ENCODE results near the gene AGAP3.

The AGAP3 gene

DNA sequence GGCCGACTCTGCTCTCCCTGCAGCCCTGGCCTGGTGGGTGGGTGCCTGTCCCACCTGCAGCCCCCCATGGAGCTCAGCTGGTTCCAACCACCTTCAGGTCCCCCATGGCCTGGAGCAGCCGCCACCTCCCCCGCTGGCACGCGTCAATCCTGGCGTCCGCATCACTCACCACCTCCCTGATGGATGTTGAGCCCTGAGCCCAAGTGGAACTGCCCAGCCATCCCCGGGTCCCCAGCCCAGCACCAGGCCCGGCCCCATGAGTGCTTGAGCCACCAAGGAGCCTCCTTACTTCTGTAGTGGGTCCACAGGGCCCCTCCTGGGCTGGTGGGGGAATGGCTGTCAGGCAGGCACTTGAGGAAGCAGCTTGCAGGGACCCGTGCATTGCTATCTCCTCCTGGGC lies 14.6 kb downstream of the AGAP3 start:
- TF ChIP-seq SIN3A (IDR thresholded peaks at IDR 0.05; ENCODE audit: borderline replicate concordance, insufficient read depth, low read length), result no peak
- no peak for TF ChIP-seq POLR2AphosphoS5 (IDR thresholded peaks at IDR 0.05; ENCODE audit: low read depth, low read length)
- TF ChIP-seq, protein P1, sequence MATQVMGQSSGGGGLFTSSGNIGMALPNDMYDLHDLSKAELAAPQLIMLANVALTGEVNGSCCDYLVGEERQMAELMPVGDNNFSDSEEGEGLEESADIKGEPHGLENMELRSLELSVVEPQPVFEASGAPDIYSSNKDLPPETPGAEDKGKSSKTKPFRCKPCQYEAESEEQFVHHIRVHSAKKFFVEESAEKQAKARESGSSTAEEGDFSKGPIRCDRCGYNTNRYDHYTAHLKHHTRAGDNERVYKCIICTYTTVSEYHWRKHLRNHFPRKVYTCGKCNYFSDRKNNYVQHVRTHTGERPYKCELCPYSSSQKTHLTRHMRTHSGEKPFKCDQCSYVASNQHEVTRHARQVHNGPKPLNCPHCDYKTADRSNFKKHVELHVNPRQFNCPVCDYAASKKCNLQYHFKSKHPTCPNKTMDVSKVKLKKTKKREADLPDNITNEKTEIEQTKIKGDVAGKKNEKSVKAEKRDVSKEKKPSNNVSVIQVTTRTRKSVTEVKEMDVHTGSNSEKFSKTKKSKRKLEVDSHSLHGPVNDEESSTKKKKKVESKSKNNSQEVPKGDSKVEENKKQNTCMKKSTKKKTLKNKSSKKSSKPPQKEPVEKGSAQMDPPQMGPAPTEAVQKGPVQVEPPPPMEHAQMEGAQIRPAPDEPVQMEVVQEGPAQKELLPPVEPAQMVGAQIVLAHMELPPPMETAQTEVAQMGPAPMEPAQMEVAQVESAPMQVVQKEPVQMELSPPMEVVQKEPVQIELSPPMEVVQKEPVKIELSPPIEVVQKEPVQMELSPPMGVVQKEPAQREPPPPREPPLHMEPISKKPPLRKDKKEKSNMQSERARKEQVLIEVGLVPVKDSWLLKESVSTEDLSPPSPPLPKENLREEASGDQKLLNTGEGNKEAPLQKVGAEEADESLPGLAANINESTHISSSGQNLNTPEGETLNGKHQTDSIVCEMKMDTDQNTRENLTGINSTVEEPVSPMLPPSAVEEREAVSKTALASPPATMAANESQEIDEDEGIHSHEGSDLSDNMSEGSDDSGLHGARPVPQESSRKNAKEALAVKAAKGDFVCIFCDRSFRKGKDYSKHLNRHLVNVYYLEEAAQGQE (IDR thresholded peaks at IDR 0.05; ENCODE audit: insufficient read depth in 1 of 2, low read depth in 2 of 2, low read length in 2 of 2), result no peak
- no peak for TF ChIP-seq TAF1 (IDR thresholded peaks at IDR 0.05; ENCODE audit: borderline replicate concordance, insufficient read depth, low read length)
- TF ChIP-seq FOXP2 (optimal IDR thresholded peaks at IDR 0.05; ENCODE audit: borderline replicate concordance, extremely low read depth, extremely low read length, insufficient read depth), result no peak

DNA sequence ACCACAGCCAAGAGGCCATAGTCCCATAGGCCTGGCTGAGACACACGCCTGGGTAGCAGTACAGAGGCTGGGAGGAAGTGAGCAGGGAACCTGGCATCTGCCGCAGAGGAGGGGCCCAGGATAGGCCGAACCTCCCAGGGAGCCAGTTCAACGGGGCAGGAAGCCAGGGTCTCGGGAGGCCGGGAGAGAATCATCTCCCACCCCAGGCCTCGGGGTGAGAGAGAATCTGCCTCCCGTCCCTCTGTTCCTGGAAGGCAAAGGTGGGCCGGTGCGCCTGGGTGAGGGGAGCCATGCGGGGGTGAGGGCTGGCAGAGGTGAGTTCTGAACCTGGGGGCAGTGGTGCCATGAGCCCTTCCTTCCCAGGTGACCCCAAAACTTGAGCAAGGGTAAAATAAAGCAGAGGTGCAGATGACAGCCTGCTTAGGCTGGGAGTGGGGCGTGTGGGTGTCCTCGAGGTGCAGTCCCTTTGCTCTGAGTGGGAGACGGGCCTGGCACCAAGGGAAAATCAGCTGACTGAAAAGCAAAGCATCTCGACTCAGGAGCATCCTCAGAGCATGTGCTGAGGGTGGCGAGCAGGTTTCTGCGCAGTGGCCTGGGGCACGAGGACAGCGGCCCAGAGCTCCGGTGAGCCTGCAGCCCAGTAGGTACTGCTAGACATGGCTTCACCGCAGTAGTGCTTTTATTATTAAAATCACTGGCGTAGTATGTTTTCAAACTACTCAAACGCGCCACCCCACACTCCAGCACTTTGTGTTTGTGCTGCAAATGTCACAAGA lies 15.5 kb downstream of the AGAP3 start:
- TF ChIP-seq, protein P1 (IDR thresholded peaks at IDR 0.05; ENCODE audit: insufficient read depth in 1 of 2, low read depth in 2 of 2, low read length in 2 of 2), result no peak
- TF ChIP-seq FOXP2 (optimal IDR thresholded peaks at IDR 0.05; ENCODE audit: borderline replicate concordance, extremely low read depth, extremely low read length, insufficient read depth) (no peak), POLR2AphosphoS5 (IDR thresholded peaks at IDR 0.05; ENCODE audit: low read depth, low read length) (no peak), TAF1 (IDR thresholded peaks at IDR 0.05; ENCODE audit: borderline replicate concordance, insufficient read depth, low read length) (no peak), SIN3A (IDR thresholded peaks at IDR 0.05; ENCODE audit: borderline replicate concordance, insufficient read depth, low read length) (no peak)

DNA sequence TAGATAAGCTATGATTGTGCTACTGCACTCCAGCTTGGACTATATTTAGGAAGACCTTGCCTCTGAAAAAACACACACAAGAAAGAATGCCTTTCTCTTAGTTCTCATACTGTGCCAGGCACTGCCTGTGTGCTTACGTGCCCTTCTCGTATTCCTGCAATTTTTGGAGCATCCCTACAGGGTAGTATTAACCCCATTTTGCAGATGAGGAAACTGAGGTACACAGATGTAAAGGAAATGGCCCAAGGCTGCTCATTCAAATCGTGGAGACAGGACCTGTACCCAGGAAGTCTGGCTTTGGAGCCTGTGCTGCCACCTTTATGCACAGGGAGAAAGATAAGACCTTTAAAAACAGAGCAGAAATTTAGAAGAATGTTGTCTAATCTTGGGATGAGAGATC lies 16.7 kb downstream of the AGAP3 start:
- TF ChIP-seq, protein P1 (IDR thresholded peaks at IDR 0.05; ENCODE audit: insufficient read depth in 1 of 2, low read depth in 2 of 2, low read length in 2 of 2), result no peak
- no peak for TF ChIP-seq SIN3A (IDR thresholded peaks at IDR 0.05; ENCODE audit: borderline replicate concordance, insufficient read depth, low read length)
- TF ChIP-seq POLR2AphosphoS5 (IDR thresholded peaks at IDR 0.05; ENCODE audit: low read depth, low read length), result no peak
- no peak for TF ChIP-seq TAF1 (IDR thresholded peaks at IDR 0.05; ENCODE audit: borderline replicate concordance, insufficient read depth, low read length)

DNA sequence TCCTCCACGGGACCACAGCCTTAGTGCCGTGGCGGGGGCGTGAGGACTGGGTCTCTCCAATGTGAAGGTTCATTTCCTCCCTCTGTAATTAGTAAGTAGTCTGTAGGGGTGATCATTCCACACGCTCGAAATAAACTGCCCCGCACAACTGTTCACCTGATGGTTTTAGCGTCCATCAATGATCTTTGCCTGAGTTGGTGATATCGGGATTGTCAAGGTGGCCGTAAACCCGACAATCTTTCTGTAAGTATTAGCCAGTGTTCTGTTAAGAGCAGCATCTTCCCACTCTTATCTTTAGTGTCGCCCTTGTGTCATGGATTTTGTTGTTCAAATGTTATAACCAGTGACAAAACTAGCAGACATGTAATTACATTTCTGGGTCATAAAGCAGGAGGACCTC lies 17.7 kb downstream of the AGAP3 start:
- no peak for TF ChIP-seq FOXP2 (optimal IDR thresholded peaks at IDR 0.05; ENCODE audit: borderline replicate concordance, extremely low read depth, extremely low read length, insufficient read depth)
- no peak for TF ChIP-seq SIN3A (IDR thresholded peaks at IDR 0.05; ENCODE audit: borderline replicate concordance, insufficient read depth, low read length)
- no peak for TF ChIP-seq POLR2AphosphoS5 (IDR thresholded peaks at IDR 0.05; ENCODE audit: low read depth, low read length)
- TF ChIP-seq, protein P1 (IDR thresholded peaks at IDR 0.05; ENCODE audit: insufficient read depth in 1 of 2, low read depth in 2 of 2, low read length in 2 of 2), result no peak
- no peak for TF ChIP-seq TAF1 (IDR thresholded peaks at IDR 0.05; ENCODE audit: borderline replicate concordance, insufficient read depth, low read length)

Measured in PFSK-1 (cell line).